Kidney tubule cell (primary cell): ENCODE measurements around the gene CTU2.

Experiments used
- DNase-seq: peaks from one replicate; pipeline ENCODE4 v3.0.0-alpha.2; 2018; ENCODE audit warnings: low spot score

The CTU2 gene

GRCh38 chr16:88714420-88715302 is 8.4 kb downstream of the CTU2 start:
- DNase-seq: no peak

GRCh38 chr16:88715312-88716190 is 9.2 kb downstream of the CTU2 start:
- DNase-seq: no peak

GRCh38 chr16:88716201-88716600 is 9.9 kb downstream of the CTU2 start:
- no peak for DNase-seq

GRCh38 chr16:88716601-88717001 is 10.3 kb downstream of the CTU2 start:
- DNase-seq: no peak

- DNase-seq: no peak
Measured at GRCh38 chr16:88718178-88718577, 11.9 kb downstream of the CTU2 start.

DNA sequence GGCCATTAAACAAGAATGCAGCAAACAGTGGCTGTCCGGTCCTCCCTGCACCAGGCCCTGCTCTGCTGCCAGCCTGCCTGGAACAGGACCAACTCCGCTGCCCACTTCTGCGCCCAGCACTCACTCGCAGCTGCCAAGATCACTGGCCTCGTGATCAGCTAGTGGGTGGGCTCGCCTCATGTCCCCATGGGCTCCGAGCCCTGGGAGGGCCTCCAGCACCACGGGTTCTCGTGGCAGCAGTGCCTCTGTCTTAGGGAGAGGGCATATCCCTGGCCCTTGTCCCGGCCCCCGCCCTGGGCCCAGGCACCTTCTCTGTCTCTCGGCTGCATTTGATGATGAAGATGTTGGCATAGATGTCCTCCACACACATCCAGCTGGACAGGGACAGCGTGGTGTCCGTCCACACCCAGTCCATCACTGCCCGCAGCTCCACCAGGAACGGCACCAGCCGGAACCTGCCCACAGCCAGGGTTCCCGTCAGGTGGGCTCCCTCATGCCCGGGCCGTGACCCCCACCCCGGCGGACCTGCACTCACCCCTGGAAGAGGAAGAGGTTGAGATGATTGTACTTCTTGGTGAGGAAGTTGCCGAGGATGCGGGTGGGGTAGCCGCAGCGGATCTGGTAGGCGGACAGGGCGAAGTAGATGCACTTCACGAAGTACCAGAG is 13.1 kb downstream of the CTU2 start:
- DNase-seq: no peak

- no peak for DNase-seq
Measured at GRCh38 chr16:88719933-88720296, 13.6 kb downstream of the CTU2 start.

DNA sequence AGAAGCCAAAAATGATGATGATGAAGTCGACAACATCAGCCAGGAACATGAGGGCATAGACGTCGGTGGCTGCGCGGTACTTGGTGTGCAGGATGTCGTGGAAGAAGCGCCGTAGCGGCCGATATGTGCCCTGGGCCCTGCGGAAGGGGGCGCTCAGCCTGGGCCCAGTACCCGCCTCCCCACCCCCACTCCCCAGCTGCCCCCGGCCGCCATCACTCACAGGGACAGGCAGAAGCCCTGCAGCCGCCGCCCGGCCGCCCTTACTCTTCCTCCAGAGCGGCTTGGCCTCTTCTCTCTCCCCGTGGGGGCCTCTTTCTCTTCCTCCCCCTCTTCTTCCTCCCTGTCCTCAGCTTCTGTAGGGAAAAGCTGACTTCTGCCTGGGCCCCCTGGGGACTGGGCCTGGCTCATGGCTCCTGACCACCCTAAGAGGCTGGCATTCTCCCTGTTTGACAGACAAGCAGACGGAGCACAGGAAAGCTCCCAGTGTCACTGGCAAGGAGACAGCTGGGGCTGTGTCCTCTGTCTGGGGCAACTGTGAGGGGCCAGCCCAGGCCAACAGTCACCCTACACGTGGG is 14.2 kb downstream of the CTU2 start:
- DNase-seq: no peak

- no peak for DNase-seq
Measured at GRCh38 chr16:88721236-88721635, 14.9 kb downstream of the CTU2 start.

DNA sequence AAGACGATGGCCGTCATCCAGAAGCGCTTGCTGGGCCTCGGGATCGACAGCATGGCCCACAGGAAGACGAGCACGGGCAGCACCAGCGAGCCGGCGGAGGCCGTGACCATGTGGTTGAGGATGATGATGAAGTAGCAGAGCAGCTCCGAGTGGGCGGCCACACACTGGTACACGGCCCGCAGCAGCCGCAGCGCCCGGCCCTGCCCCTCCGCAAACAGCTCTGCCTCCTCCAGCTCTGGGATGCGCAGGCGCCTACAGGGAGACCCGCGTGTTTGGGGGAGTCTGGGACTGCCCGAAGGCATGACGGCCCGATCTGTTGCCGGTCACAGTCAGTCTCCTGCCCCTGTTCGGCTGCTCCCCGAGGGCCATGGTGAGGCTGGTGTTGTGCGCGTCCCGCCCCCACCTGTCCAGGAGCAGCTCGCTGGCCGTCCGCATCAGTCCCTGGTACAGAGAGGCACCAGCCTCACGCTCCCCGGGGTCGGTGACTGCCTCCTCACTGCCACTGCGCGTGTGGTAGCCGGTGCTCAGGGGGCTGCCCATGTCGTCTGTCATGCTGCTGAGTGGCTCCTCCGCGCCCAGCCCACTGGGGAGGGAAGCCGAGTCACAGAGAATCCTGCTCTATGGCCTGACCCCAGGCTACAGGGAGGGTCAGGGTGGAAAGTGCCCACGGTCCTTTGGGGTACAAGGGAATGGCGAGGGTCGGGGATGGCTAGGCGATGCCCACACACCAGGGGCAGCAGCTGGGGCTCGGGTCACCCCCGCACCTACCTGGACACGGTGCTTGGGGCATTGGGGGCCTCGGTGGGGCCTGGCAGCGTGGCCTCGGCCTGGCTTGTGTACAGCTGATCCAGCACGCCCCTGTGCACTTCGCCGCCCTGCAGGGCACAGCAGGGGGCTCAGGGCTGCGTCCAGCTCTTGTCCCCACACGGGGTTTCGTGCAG is 15.8 kb downstream of the CTU2 start:
- no peak for DNase-seq

DNA sequence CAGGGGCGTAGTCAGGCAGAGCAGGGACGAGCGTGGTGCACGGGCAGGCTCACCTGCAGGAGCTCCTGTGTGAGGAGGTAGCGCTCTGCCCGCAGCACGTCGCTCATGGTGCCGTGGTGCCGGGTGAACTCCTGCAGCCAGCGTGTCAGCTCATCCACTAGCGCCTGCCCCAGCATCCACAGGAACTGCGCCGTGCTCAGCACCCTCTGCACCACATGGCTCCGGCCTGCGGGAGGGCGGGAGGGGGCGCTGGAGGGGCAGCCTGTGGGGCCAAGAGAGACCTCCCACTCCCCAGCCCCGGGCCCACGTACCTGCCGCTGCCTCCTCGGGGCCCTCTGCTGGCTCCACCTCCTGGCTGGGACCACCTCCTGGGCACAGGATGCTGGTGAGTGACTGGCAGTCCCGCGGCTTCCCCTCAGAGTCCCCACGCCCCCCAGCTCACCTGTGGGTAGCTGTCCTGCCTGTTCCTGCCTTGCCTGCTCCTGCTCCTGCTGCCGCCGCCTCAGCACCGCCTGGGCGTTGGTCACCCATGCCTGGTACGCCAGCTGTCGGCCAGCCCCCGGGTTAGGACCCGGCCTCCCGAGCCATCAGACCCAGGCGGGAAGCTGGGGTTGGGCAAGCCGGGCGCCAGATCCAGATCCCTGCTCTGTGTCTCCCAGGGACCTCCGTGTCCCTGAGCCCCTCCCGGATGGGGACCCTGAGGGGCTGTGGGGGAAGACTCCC is 16.6 kb downstream of the CTU2 start:
- no peak for DNase-seq

- no peak for DNase-seq
Measured at GRCh38 chr16:88723507-88723887, 17.2 kb downstream of the CTU2 start.

- no peak for DNase-seq
Measured at GRCh38 chr16:88723911-88724310, 17.6 kb downstream of the CTU2 start.

DNA sequence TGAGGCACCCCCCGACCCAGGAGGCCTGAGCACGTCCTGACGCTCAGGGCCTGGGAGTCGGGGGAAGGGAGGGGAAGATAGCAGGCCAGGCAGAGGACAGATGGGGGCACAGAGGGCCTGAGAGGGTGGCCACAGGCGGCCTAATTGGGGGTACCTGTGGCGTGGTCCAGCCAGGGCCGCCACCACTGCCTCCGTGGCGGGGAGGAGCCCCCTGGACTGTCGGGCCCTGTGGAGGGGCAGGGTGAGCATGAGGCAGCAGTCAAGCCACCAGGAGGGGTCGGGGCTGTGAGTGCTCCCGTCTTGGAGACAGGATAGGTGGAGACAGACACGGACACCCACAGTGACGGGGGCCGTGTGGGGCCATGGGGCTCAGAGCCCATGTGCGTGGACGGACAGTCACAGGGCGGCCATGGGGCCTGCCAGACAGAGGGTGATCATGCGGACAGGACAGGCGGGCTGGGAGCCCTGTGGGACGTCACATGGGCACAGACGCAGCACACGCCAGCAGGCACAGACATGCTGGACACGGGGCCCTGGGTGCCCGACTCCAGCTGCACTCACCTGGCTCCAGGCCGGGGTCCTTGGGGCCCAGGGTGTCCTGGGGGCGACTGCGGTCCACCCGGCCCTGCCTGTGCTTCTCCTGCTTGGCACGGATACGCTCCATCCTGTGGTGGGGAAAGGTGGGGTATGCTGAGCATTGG is 18.7 kb downstream of the CTU2 start:
- no peak for DNase-seq

- no peak for DNase-seq
Measured at GRCh38 chr16:88725609-88726407, 19.5 kb downstream of the CTU2 start.

DNA sequence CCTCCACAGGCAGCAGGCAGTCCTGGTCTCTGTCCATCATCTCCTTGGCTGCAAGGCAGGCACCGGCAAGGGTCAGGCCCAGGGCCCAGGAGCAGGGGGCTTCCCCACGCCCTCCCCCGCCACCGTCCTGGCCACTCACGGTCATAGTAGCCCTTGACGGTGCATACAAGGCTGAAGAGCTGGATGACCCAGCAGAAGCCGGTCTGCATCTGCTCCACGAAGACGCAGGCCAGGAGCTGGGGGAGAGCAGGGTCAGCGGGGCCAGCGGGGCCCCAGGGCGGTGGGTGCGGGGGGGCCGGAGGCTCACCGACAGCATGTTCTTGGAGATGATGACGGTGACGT is 20.1 kb downstream of the CTU2 start:
- DNase-seq: no peak

GRCh38 chr16:88726981-88727380 is 20.7 kb downstream of the CTU2 start:
- no peak for DNase-seq

DNA sequence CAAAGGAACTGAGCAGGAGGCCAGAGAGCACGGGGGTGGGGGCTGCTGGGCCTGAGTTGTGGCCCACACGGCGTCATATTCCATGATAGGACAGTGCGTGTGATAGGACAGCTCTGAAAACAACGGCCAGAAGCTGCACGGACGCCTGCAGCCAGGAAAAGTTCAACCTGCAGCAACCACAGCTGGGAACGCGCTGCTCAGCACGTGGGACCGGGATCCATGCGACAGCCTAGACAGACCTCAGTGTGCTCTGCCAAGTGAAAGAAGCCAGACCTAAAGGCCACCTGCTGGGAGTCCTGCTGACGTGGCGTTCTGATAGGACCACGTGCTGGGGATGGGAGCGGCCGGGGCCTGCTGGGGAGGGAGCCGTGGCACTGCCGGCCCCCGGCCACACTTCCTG is 21.6 kb downstream of the CTU2 start:
- no peak for DNase-seq
